Kidney (tissue), 14 donors: ENCODE results near the gene RAPGEF1. TPM values are rescaled to one million over a fixed set of nuclear protein-coding genes. Genes with fewer than 3 reads are reported as not detected.

Experiments used
- DNase-seq, 5 donors: peaks; one replicate each; pipeline ENCODE4 v3.0.0-alpha.2; 2013 to 2020
- FAIRE-seq: peaks from 2 replicates; lab custom pipeline; 2012; peaks lifted over from hg19 to GRCh38; lab: Jason Lieb, UNC
- H3K27ac ChIP-seq, 2 donors: one replicate each; pipeline ENCODE4 v1.7.0; 2013; ENCODE audit warnings: low read depth in 2 of 2, low read length in 2 of 2, inconsistent platforms in 1 of 2
- H3K27me3 ChIP-seq: one replicate; pipeline ENCODE4 v1.7.1; 2013; ENCODE audit warnings: low read length, inconsistent platforms; ENCODE audit not compliant: control insufficient read depth, insufficient read depth
- H3K36me3 ChIP-seq, 3 donors: one replicate each; pipeline versions ENCODE4 v1.7.0 to v1.7.1; 2013; ENCODE audit warnings: low read length in 3 of 3, control low read depth in 1 of 3, inconsistent platforms in 1 of 3; ENCODE audit not compliant: insufficient read depth in 3 of 3, control insufficient read depth in 2 of 3
- H3K4me1 ChIP-seq, 3 donors: one replicate each; pipeline versions ENCODE4 v1.7.0 to v1.7.1; 2013; ENCODE audit warnings: low read length in 3 of 3, inconsistent platforms in 1 of 3, low read depth in 1 of 3; ENCODE audit not compliant: control insufficient read depth in 2 of 3, insufficient read depth in 2 of 3
- H3K4me3 ChIP-seq, 3 donors: one replicate each; pipeline versions ENCODE4 v1.7.0 to v1.8.1; 2013; ENCODE audit warnings: low read length in 3 of 3, control low read depth in 1 of 3, inconsistent platforms in 1 of 3
- H3K9ac ChIP-seq, 3 donors: one replicate each; pipeline versions ENCODE4 v1.7.0 to v1.7.1; 2013; ENCODE audit warnings: low read length in 3 of 3, control low read depth in 1 of 3, inconsistent platforms in 1 of 3
- H3K9me3 ChIP-seq, 3 donors: one replicate each; pipeline versions ENCODE4 v1.7.0 to v1.7.1; 2013; ENCODE audit warnings: low read length in 3 of 3, control low read depth in 1 of 3, inconsistent platforms in 1 of 3; ENCODE audit not compliant: control insufficient read depth in 2 of 3, insufficient read depth in 1 of 3
- CTCF ChIP-seq: IDR thresholded peaks from 3 replicates; pipeline ENCODE4 v1.5.1; 2012; ENCODE audit warnings: mild to moderate bottlenecking, moderate library complexity, borderline replicate concordance; ENCODE audit not compliant: insufficient read depth; ENCODE audit errors: extremely low read depth
- intact Hi-C: fragments of 100-400 bp; cut with DNase I; formaldehyde crosslinking; loops from one replicate; pipeline ENCODE4 v1.11.1; 2022
- polyA plus RNA-seq: library from polyadenylated mRNA; stranded (reverse); fragments of 350-450 nt; fragmentation: Illumina TruSeq; extraction: RNeasy Lipid Tissue Mini Kit (QIAGEN cat#74804); gene quantifications from one replicate; pipeline ENCODE4 v1.2.3, GENCODE V29; 2014; ENCODE audit warnings: low read depth, low replicate concordance; ENCODE audit not compliant: insufficient read depth
- total RNA-seq: library from RNA; stranded (reverse); fragmentation: NEBNext Ultra II Directional; extraction: Animal tissue kit (Norgen Biotek cat#: 25700); gene quantifications from one replicate; pipeline ENCODE4 v1.2.1, GENCODE V29; 2021
- donor health status: control.
- donor health status: control.
- donor health status: control.
- donor health status: control.
- donor health status: control.
- donor health status: DM: yes; HTN: yes; CAD: no.
- donor health status: Normal renal cell carcinoma (clear cell type).

Gene RAPGEF1
- total and polyA plus RNA-seq, 2 donors from 2014 or later = 15.5 to 79.7 TPM

- DNase-seq (peak in 4 of 5 donors; percentile 38 to 53 (median 48)), FAIRE-seq (no peak)
- Histone ChIP-seq H3K4me1 (peaks cover 3 to 57% (median 54%) of the 10 kb centered on the region in 3 donors), H3K27me3 (no peaks in the 10 kb centered on the region), H3K27ac (peak overlapping the region; percentile 59 to 65), H3K36me3 (no peaks in the 10 kb centered on the region), H3K9me3 (no peaks in the 10 kb centered on the region), H3K4me3 (no peak overlapping the region), H3K9ac (no peak overlapping the region)
- intact Hi-C loops = loop anchor here (10.0 kb wide), 1 partner anchor 91 kb away; no protein-coding TSS in a partner anchor
- no peak for TF ChIP-seq CTCF
Measured at GRCh38 chr9:131735238-131736128, 4.4 kb downstream of the RAPGEF1 start.

- H3K9ac ChIP-seq = no peak overlapping the region
Measured at GRCh38 chr9:131734781-131735180, 5.1 kb downstream of the RAPGEF1 start.

GRCh38 chr9:131734165-131734610 lies 5.7 kb downstream of the RAPGEF1 start:
- Histone ChIP-seq H3K9ac (peak overlapping the region in 1 of 3 donors; percentile 42), H3K36me3 (no peaks in the 10 kb centered on the region), H3K4me1 (peaks cover 3 to 57% (median 54%) of the 10 kb centered on the region in 3 donors), H3K27ac (peak overlapping the region; percentile 58 to 79), H3K27me3 (no peaks in the 10 kb centered on the region), H3K9me3 (no peaks in the 10 kb centered on the region), H3K4me3 (no peak overlapping the region)
- TF ChIP-seq CTCF = no peak
- DNase-seq = peak in 1 of 5 donors; percentile 78
- FAIRE-seq = no peak
- intact Hi-C loops = loop anchor here (10.0 kb wide), 1 partner anchor 89 kb away; no protein-coding TSS in a partner anchor

More at GRCh38 chr9:131734781-131735180, 5.1 kb downstream of the RAPGEF1 start:
- DNase-seq (peak in 1 of 5 donors; percentile 43), FAIRE-seq (no peak)
- no peak for TF ChIP-seq CTCF
- no peaks in the 10 kb centered on the region for H3K27me3 ChIP-seq
- peak overlapping the region; percentile 59 to 79 for H3K27ac ChIP-seq
- H3K4me3 ChIP-seq = no peak overlapping the region
- H3K4me1 ChIP-seq = peaks cover 3 to 57% (median 54%) of the 10 kb centered on the region in 3 donors
- H3K36me3 ChIP-seq = no peaks in the 10 kb centered on the region
- H3K9me3 ChIP-seq = no peaks in the 10 kb centered on the region
- intact Hi-C loops = loop anchor here (10.0 kb wide), 1 partner anchor 90 kb away; no protein-coding TSS in a partner anchor
